ENCODE data around the gene PRDX2.

Gene PRDX2

DNA sequence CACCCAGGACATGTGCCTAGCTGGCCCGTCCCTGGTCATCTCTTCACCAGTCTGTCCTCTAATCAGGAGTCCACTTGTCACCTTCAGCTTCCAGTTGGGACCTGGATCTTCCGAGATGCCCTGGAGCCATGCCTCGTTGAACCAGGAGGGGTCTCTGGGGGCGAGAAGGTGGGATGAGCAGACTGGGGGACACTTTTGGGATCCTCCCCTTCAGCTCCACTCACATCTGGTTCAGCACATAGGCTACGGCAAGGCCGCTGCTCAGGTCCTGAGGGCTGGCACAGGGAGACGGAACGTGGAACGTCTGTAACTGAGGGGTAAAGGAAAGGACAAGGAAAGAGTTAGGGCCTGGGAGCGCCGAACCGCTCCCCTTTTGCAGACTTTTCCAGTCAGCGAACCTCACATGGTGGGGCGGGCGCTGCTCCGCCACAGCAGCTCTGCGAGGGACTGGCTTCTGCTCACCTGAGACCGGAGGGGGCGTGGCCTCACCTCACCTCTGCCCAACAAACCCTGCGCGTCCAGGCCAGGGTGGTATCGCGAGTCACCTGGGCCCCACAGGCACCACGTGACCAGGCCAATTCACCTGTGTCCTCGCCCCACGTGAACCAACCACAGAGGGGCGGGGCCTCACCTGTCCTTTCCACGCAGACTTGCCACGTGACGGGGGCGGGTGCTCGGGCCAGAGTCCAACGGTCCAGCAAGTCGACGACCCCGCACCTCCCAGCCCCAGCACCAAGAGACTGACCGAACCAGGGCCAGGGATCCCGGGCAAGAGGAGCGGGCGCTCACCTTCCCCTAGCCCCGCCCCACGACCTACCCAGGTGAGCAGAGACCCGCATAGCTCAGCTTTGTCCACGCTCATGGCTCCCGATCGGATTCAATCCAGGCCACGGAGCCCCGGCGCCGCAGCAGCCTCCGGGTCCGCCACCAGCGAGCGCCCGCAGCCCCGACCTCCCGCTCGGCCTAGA, 26.7 kb downstream of the PRDX2 start, which contains the start of gene HOOK2:
Gene HOOK2, minus strand, starts transcription at position 965 of the 968 bp plus-strand sequence. Its CDS starts 103 bp downstream, at position 862.
- Mint-ChIP-seq H3K4me1 (peaks cover 47% of the 10 kb centered on the region), H3K27ac (peak within 1 kb of the TSS; percentile 79), H3K36me3 (no peaks in the 10 kb centered on the region), H3K27me3 (peaks cover 16% of the 10 kb centered on the region), H3K4me3 (peak within 1 kb of the TSS; percentile 76), H3K9me3 (no peaks in the 10 kb centered on the region)
- CTCF ChIA-PET = interaction anchor here (1.9 to 30.6 kb wide), 5 partner anchors 9 to 73 kb away, joined by 7 to 706 read pairs (median 13); partner anchors contain the start of genes JUNB, PRDX2 and THSD8
- peak; percentile 65 for DNase-seq

GRCh38 chr19:12773571-12773970, 28.0 kb downstream of the PRDX2 start:
- H3K36me3 Mint-ChIP-seq = no peaks in the 10 kb centered on the region
- no peak overlapping the region for H3K27ac Mint-ChIP-seq
- DNase-seq = no peak
- CTCF ChIA-PET = interaction anchor here (0.7 to 30.6 kb wide), 13 partner anchors 8 to 74 kb away, joined by 3 to 706 read pairs (median 4); partner anchors contain the start of genes JUNB, PRDX2, RNASEH2A and THSD8
- H3K4me3 Mint-ChIP-seq = peak overlapping the region; percentile 24
- peaks cover 16% of the 10 kb centered on the region for H3K27me3 Mint-ChIP-seq
- H3K9me3 Mint-ChIP-seq = no peaks in the 10 kb centered on the region
- H3K4me1 Mint-ChIP-seq = peaks cover 36% of the 10 kb centered on the region

- CTCF ChIA-PET = interaction anchor here (1.4 to 30.6 kb wide), 9 partner anchors 8 to 75 kb away, joined by 3 to 706 read pairs (median 9); partner anchors contain the start of genes JUNB, PRDX2, THSD8 and TRIR
- Mint-ChIP-seq H3K9me3 (no peaks in the 10 kb centered on the region), H3K4me3 (no peak overlapping the region), H3K4me1 (peaks cover 24% of the 10 kb centered on the region), H3K27me3 (peaks cover 16% of the 10 kb centered on the region), H3K36me3 (no peaks in the 10 kb centered on the region), H3K27ac (no peak overlapping the region)
- no peak for DNase-seq
Observed at GRCh38 chr19:12772323-12772722, 29.3 kb downstream of the PRDX2 start.

DNA sequence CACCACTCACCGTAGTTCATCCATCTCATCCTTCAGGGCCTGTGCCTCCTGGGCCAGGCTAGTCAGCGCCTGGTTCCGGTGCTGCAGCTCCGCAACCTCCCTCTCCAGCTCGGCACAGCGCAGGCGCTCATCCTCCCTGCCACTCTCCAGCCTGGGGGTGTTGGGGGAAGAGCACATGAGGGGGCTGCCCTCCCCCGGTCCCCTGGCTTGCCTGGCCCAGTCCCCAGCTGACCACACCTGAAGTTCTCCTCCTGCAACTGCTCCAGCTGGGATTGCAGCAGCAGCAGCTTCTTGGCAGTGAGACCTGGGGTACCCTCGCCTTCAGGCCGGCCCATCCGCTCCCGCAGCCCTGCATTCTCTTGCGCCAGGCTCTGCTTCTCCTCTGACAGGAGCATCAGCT, 30.7 kb downstream of the PRDX2 start:
- H3K9me3 Mint-ChIP-seq = no peaks in the 10 kb centered on the region
- H3K36me3 Mint-ChIP-seq = no peaks in the 10 kb centered on the region
- H3K4me1 Mint-ChIP-seq = peaks cover 28% of the 10 kb centered on the region
- CTCF ChIA-PET = interaction anchor here (2.3 to 30.6 kb wide), 3 partner anchors 10 to 26 kb away, joined by 8 to 706 read pairs (median 9); partner anchors contain the start of genes JUNB, PRDX2 and THSD8
- DNase-seq = no peak
- peaks cover 21% of the 10 kb centered on the region for H3K27me3 Mint-ChIP-seq
- H3K4me3 Mint-ChIP-seq = no peak overlapping the region
- no peak overlapping the region for H3K27ac Mint-ChIP-seq

GRCh38 chr19:12769689-12770088, 31.9 kb downstream of the PRDX2 start:
- Mint-ChIP-seq H3K27me3 (peaks cover 24% of the 10 kb centered on the region), H3K27ac (no peak overlapping the region), H3K4me3 (no peak overlapping the region), H3K4me1 (peaks cover 28% of the 10 kb centered on the region), H3K9me3 (no peaks in the 10 kb centered on the region), H3K36me3 (no peaks in the 10 kb centered on the region)
- DNase-seq = peak; percentile 65
- CTCF ChIA-PET = interaction anchor here (0.9 to 30.6 kb wide), 5 partner anchors 8 to 78 kb away, joined by 3 to 706 read pairs (median 4); partner anchors contain the start of genes JUNB, PRDX2 and THSD8

- no peaks in the 10 kb centered on the region for H3K9me3 Mint-ChIP-seq
- no peak for DNase-seq
- H3K27ac Mint-ChIP-seq = no peak overlapping the region
- peaks cover 14% of the 10 kb centered on the region for H3K27me3 Mint-ChIP-seq
- CTCF ChIA-PET = interaction anchor here (0.6 to 30.6 kb wide), 8 partner anchors 11 to 199 kb away, joined by 3 to 706 read pairs (median 6); partner anchors contain the start of genes DNASE2, JUNB, PRDX2 and THSD8
- no peak overlapping the region for H3K4me3 Mint-ChIP-seq
- H3K4me1 Mint-ChIP-seq = peaks cover 17% of the 10 kb centered on the region
- H3K36me3 Mint-ChIP-seq = no peaks in the 10 kb centered on the region
Observed at GRCh38 chr19:12767666-12768065, 33.9 kb downstream of the PRDX2 start.

- H3K9me3 Mint-ChIP-seq = no peaks in the 10 kb centered on the region
Observed at GRCh38 chr19:12767150-12767549, 34.5 kb downstream of the PRDX2 start.

DNA sequence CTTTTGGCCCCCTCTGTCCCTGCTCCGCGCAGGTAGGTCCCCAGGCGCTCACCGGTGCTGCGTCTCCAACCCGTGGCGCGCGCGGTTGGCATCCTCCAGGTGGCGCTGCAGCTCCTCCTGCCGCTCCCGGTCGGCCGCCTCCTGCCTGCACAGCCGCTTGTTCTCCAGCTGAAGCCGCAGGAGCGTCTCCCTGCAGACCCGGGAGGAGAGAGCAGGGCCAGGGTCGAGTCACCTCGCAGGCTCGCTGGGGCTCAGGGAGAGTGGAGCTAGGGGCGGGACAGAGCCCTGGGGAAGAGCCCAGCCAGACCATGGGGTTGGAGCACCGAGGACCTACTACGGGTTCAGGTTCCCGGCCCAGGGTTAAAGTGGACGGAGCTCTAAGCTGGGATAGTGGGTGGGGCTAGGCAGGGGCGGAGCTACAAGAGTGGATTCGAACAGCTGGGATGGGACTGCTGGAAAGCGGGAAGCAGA, 35.5 kb downstream of the PRDX2 start:
- peak overlapping the region; percentile 38 for H3K4me3 Mint-ChIP-seq
- DNase-seq = peak; percentile 90

More at GRCh38 chr19:12767150-12767549, 34.5 kb downstream of the PRDX2 start:
- CTCF ChIA-PET = interaction anchor here (0.6 to 30.6 kb wide), 11 partner anchors 11 to 198 kb away, joined by 3 to 706 read pairs (median 6); partner anchors contain the start of genes DNASE2, JUNB, PRDX2 and THSD8
- no peak for DNase-seq
- peaks cover 13% of the 10 kb centered on the region for H3K4me1 Mint-ChIP-seq
- H3K36me3 Mint-ChIP-seq = no peaks in the 10 kb centered on the region
- H3K27me3 Mint-ChIP-seq = peaks cover 9% of the 10 kb centered on the region
- H3K27ac Mint-ChIP-seq = no peak overlapping the region
- no peak overlapping the region for H3K4me3 Mint-ChIP-seq

DNA sequence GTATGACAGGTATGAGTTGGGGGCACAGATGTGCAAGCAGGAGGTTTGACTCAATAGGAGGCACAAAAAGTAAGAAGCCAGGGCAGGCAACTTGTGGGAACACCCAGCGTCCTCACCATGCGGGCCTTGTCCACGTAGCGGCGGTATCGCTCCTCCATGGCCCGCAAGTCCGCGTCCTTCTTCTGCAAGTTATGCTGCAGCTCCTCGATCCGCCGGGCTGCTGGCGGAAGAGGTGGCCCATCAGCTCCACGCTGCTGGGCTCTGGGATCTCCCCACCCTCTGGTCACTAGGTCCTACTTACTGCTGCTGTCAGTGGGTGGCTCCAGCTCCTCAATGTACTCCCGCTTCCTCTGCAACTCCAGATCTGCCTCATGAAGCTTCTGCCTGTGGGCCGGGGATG, 36.9 kb downstream of the PRDX2 start:
- Mint-ChIP-seq H3K9me3 (no peaks in the 10 kb centered on the region), H3K27ac (no peak overlapping the region), H3K36me3 (no peaks in the 10 kb centered on the region), H3K4me3 (no peak overlapping the region), H3K4me1 (peaks cover 9% of the 10 kb centered on the region), H3K27me3 (peaks cover 12% of the 10 kb centered on the region)
- no peak for DNase-seq
- CTCF ChIA-PET = interaction anchor here (0.9 to 30.6 kb wide), 11 partner anchors 8 to 170 kb away, joined by 3 to 706 read pairs (median 9); partner anchors contain the start of genes GET3, JUNB, PRDX2 and THSD8

More for the DNA sequence above, 35.5 kb downstream of the PRDX2 start:
- Mint-ChIP-seq H3K27me3 (peaks cover 8% of the 10 kb centered on the region), H3K9me3 (no peaks in the 10 kb centered on the region), H3K27ac (no peak overlapping the region), H3K4me1 (peaks cover 7% of the 10 kb centered on the region), H3K36me3 (no peaks in the 10 kb centered on the region)
- CTCF ChIA-PET = interaction anchor here (0.6 to 30.6 kb wide), 22 partner anchors 10 to 1207 kb away, joined by 3 to 706 read pairs (median 6); partner anchors contain the start of genes DNASE2, ELOF1, HOOK2 and JUNB

GRCh38 chr19:12763100-12763499, 38.5 kb downstream of the PRDX2 start:
- H3K27me3 Mint-ChIP-seq = peaks cover 27% of the 10 kb centered on the region
- H3K9me3 Mint-ChIP-seq = no peaks in the 10 kb centered on the region
- H3K36me3 Mint-ChIP-seq = no peaks in the 10 kb centered on the region
- no peak overlapping the region for H3K4me3 Mint-ChIP-seq
- DNase-seq = no peak
- peaks cover 11% of the 10 kb centered on the region for H3K4me1 Mint-ChIP-seq
- H3K27ac Mint-ChIP-seq = no peak overlapping the region
- CTCF ChIA-PET = interaction anchor here (0.9 to 30.6 kb wide), 8 partner anchors 14 to 86 kb away, joined by 3 to 706 read pairs (median 5); partner anchors contain the start of genes JUNB, PRDX2 and THSD8

- Mint-ChIP-seq H3K27ac (no peak overlapping the region), H3K4me3 (no peak overlapping the region), H3K4me1 (peaks cover 8% of the 10 kb centered on the region), H3K9me3 (no peaks in the 10 kb centered on the region), H3K36me3 (no peaks in the 10 kb centered on the region), H3K27me3 (peaks cover 46% of the 10 kb centered on the region)
- DNase-seq = no peak
- CTCF ChIA-PET = interaction anchor here (1.1 to 30.6 kb wide), 12 partner anchors 9 to 90 kb away, joined by 4 to 706 read pairs (median 12); partner anchors contain the start of genes HOOK2, JUNB, PRDX2 and THSD8
Observed at GRCh38 chr19:12759686-12760085, 41.9 kb downstream of the PRDX2 start.

- peak; percentile 76 for DNase-seq
- CTCF ChIA-PET = interaction anchor here (0.9 to 30.6 kb wide), 17 partner anchors 8 to 106 kb away, joined by 3 to 706 read pairs (median 9); partner anchors contain the start of genes GET3, JUNB, PRDX2 and RNASEH2A
- no peaks in the 10 kb centered on the region for H3K9me3 Mint-ChIP-seq
- H3K36me3 Mint-ChIP-seq = no peaks in the 10 kb centered on the region
- peaks cover 8% of the 10 kb centered on the region for H3K4me1 Mint-ChIP-seq
- H3K4me3 Mint-ChIP-seq = no peak overlapping the region
- H3K27ac Mint-ChIP-seq = no peak overlapping the region
- H3K27me3 Mint-ChIP-seq = peaks cover 63% of the 10 kb centered on the region
Observed at GRCh38 chr19:12757544-12758274, 43.9 kb downstream of the PRDX2 start.

All from activated naive CD4-positive, alpha-beta T cell treated with anti-CD3 and anti-CD28 coated beads, Interleukin-2, amount 10 ng/mL, durations not matched to agents 7 days and 5 days (primary cell).